ENCODE data around the gene ARHGAP18. TPM values are rescaled to one million over a fixed set of nuclear protein-coding genes. Genes with fewer than 3 reads are reported as not detected.

The ARHGAP18 gene
- total and polyA plus RNA-seq, 2 experiments from 2014 or later: 4.3 to 5.0 TPM

- TF ChIP-seq REST (IDR thresholded peaks at IDR 0.05; ENCODE audit: unreplicated experiment): no peak
- TF ChIP-seq JUNB (IDR thresholded peaks at IDR 0.05; ENCODE audit: unreplicated experiment): no peak
Observed at GRCh38 chr6:129692467-129692866, 17.5 kb downstream of the ARHGAP18 start (continued).

GRCh38 chr6:129691709-129692108 lies 18.3 kb downstream of the ARHGAP18 start:
- H3K4me1 ChIP-seq (ENCODE audit: insufficient read depth): peaks cover 22% of the 10 kb centered on the region
- H2AFZ ChIP-seq: no peak overlapping the region
- H3K36me3 ChIP-seq (ENCODE audit: insufficient read depth): no peaks in the 10 kb centered on the region
- no peak overlapping the region for H3K4me2 ChIP-seq
- DNase-seq (ENCODE audit: low spot score): no peak
- no peak overlapping the region for H3K4me3 ChIP-seq
- no peaks in the 10 kb centered on the region for H3K27me3 Mint-ChIP-seq (ENCODE audit: insufficient read depth, low read depth, poor library complexity)
- H3K27ac ChIP-seq (ENCODE audit: low read depth): no peak overlapping the region
- no peak overlapping the region for H3K4me3 Mint-ChIP-seq
- no peaks in the 10 kb centered on the region for H3K9me3 Mint-ChIP-seq
- H4K20me1 ChIP-seq (replicated peaks; ENCODE audit: insufficient read depth): no peaks in the 10 kb centered on the region
- no peaks in the 10 kb centered on the region for H3K9me2 ChIP-seq (ENCODE audit: insufficient read depth)
- peak; percentile 61 for ATAC-seq
- H3K27me3 ChIP-seq (ENCODE audit: insufficient read depth): no peaks in the 10 kb centered on the region
- no peaks in the 10 kb centered on the region for H3K36me3 Mint-ChIP-seq (ENCODE audit: low read depth)
- H3F3A ChIP-seq (replicated peaks; ENCODE audit: low read depth): no peaks in the 10 kb centered on the region
- H3K4me1 Mint-ChIP-seq: peaks cover 32% of the 10 kb centered on the region
- no peaks in the 10 kb centered on the region for H3K79me2 ChIP-seq (replicated peaks; ENCODE audit: insufficient read depth)
- no peak overlapping the region for H3K27ac Mint-ChIP-seq
- TF ChIP-seq ZNF114 (CRISPR knock-in tag; IDR thresholded peaks at IDR 0.05) (no peak), NANOG (IDR thresholded peaks at IDR 0.05; ENCODE audit: borderline replicate concordance) (no peak), CTCF (conservative IDR thresholded peaks at IDR 0.05; ENCODE audit: low read depth in 2 of 2) (no peak), STAT1 (IDR thresholded peaks at IDR 0.05; ENCODE audit: unreplicated experiment) (no peak), ZNF331 (CRISPR knock-in tag; IDR thresholded peaks at IDR 0.05; ENCODE audit: low read depth) (no peak), ETS1 (IDR thresholded peaks at IDR 0.05) (no peak), POLR2AphosphoS5 (IDR thresholded peaks at IDR 0.05; ENCODE audit: low read depth) (no peak), REST (IDR thresholded peaks at IDR 0.05; ENCODE audit: unreplicated experiment) (no peak)
